ENCODE data around the gene C2orf68.
"Not testable (repeated sequence)": the region's sequence is repeated elsewhere in the genome, so short reads cannot be mapped to it uniquely, and the experiment has no call there.

The C2orf68 gene

GRCh38 chr2:85623991-85624390, 12.1 kb upstream of the C2orf68 start:
- no peak for DNase-seq

GRCh38 chr2:85621338-85621737, 9.5 kb upstream of the C2orf68 start:
- DNase-seq: no peak

- DNase-seq: no peak
Observed at GRCh38 chr2:85619617-85620016, 7.8 kb upstream of the C2orf68 start.

- not testable (repeated sequence) for DNase-seq
Observed at GRCh38 chr2:85617723-85618122, 5.9 kb upstream of the C2orf68 start.

- DNase-seq: no peak
Observed at GRCh38 chr2:85615413-85615728, 3.5 kb upstream of the C2orf68 start.

GRCh38 chr2:85614757-85615156, 2.9 kb upstream of the C2orf68 start:
- not testable (repeated sequence) for DNase-seq

- DNase-seq: no peak
Observed at GRCh38 chr2:85613717-85614515, 2.0 kb upstream of the C2orf68 start.

- no peak for DNase-seq
Observed at GRCh38 chr2:85611217-85611704, 605 bp downstream of the C2orf68 start.

GRCh38 chr2:85607268-85608215, 4.3 kb downstream of the C2orf68 start:
- no peak for DNase-seq

- no peak for DNase-seq
Observed at GRCh38 chr2:85606116-85606455, 5.8 kb downstream of the C2orf68 start.

GRCh38 chr2:85605406-85606115, 6.3 kb downstream of the C2orf68 start:
- no peak for DNase-seq

GRCh38 chr2:85604568-85605339, 7.1 kb downstream of the C2orf68 start:
- no peak for DNase-seq

GRCh38 chr2:85604133-85604444, 7.8 kb downstream of the C2orf68 start:
- not testable (repeated sequence) for DNase-seq

- peak; percentile 90 for DNase-seq
Observed at GRCh38 chr2:85602476-85603234, 9.2 kb downstream of the C2orf68 start, which contains the start of gene TMEM150A. Gene TMEM150A (minus strand): TSS chr2:85602698. CDS start chr2:85601948, 750 bp downstream.

- no peak for DNase-seq
Observed at GRCh38 chr2:85601771-85602475, 9.9 kb downstream of the C2orf68 start.

- DNase-seq: no peak
Observed at GRCh38 chr2:85600951-85601770, 10.7 kb downstream of the C2orf68 start.

- no peak for DNase-seq
Observed at GRCh38 chr2:85600235-85600575, 11.7 kb downstream of the C2orf68 start.

GRCh38 chr2:85599468-85600234, 12.2 kb downstream of the C2orf68 start:
- DNase-seq: no peak

GRCh38 chr2:85598594-85599340, 13.1 kb downstream of the C2orf68 start:
- DNase-seq: no peak

All from CD4-positive, alpha-beta T cell treated with Interleukin-10 for 1 hour (primary cell).